Ascending aorta (tissue), 2 donors: ENCODE measurements around the gene RHBG. TPM values are rescaled to one million over a fixed set of nuclear protein-coding genes. Genes with fewer than 3 reads are reported as not detected.

Experiments used
- DNase-seq, 2 donors: peaks; one replicate each; pipeline ENCODE4 v3.0.0-alpha.2; 2019; ENCODE audit warnings: low spot score in 2 of 2
- H3K27ac ChIP-seq, 2 donors: fragments of 200-600 bp; sonication (generic); one replicate each; pipeline ENCODE4 v1.5.1; 2016 to 2017; ENCODE audit warnings: mild to moderate bottlenecking in 1 of 2
- H3K27me3 ChIP-seq: fragments of 200-600 bp; sonication (generic); one replicate; pipeline ENCODE4 v1.5.1; 2017
- H3K36me3 ChIP-seq, 2 donors: fragments of 200-600 bp; sonication (generic); one replicate each; pipeline ENCODE4 v1.5.1; 2016
- H3K4me1 ChIP-seq, 2 donors: fragments of 200-600 bp; sonication (generic); one replicate each; pipeline ENCODE4 v1.5.1; 2016 to 2017; ENCODE audit warnings: mild to moderate bottlenecking in 1 of 2
- H3K4me3 ChIP-seq, 2 donors: fragments of 200-600 bp; sonication (generic); one replicate each; pipeline ENCODE4 v1.5.1; 2016 to 2017; ENCODE audit warnings: mild to moderate bottlenecking in 1 of 2
- H3K9me3 ChIP-seq, 2 donors: fragments of 200-600 bp; sonication (generic); one replicate each; pipeline ENCODE4 v1.5.1; 2016
- intact Hi-C: fragments of 100-400 bp; cut with DNase I; formaldehyde crosslinking; loops from one replicate; pipeline ENCODE4 v1.15.1; 2023
- total RNA-seq: library from RNA; depleted of rRNA; stranded (reverse); fragments of >200 nt; gene quantifications from one replicate; pipeline ENCODE4 v1.1.0, GENCODE V29; 2016
- TF ChIP-seq, protein P1 (sequence below), 3 experiments: fragments of 200-600 bp in 2 of 3; fragments of 450-650 bp in 1 of 3; sonication (generic) in 2 of 3; IDR thresholded peaks; one replicate each; pipeline ENCODE4 v1.5.1; 2016 to 2019; ENCODE audit warnings: antibody characterized with exemption in 3 of 3, mild to moderate bottlenecking in 1 of 3, moderate library complexity in 1 of 3

Gene RHBG
- total RNA-seq, 1 donor from 2014 or later = not detected

DNA sequence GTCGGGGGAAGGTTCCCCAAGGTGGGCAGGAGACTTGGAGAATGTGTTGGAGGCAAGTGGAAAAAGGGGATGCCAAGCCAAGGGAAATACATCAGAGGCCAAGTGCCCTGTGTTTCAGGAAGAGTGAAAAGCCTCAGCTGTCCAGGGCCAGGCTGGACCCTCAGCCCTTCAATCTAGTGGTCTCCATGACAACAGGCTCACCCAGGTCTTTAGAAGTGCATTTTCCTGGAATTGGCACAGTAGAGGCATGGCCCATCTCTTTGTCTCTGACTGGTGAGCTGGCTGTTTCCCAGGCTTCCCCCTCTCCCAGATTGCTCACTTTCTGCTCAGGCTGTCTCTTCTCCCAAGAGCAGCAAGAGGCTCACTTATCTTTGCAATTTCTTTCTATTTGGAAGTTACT, 10.4 kb upstream of the RHBG start:
- intact Hi-C loops = no loop called here

DNA sequence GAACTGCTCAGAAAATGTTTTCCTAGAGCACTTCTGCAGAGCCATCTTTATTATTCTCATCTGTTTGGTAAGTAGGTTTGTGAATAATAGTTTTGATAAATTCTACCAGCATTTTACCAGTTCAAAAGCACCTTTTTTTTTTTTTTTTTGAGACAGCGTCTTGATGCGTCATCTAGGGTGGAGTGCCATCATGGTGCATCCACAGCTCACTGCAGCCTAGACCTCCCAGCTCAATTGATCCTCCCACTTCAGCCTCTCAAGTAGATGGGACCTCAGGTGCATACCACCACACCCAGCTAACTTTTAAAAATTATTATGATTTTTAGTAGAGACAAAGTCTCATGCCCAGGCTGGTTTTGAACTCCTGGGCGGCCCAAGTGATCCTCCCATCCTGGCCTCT, 9.8 kb upstream of the RHBG start:
- Histone ChIP-seq H3K4me3 (no peak overlapping the region), H3K9me3 (no peaks in the 10 kb centered on the region), H3K36me3 (no peaks in the 10 kb centered on the region), H3K4me1 (no peaks in the 10 kb centered on the region), H3K27ac (no peak overlapping the region), H3K27me3 (no peaks in the 10 kb centered on the region)
- intact Hi-C loops = no loop called here
- DNase-seq = no peak
- TF ChIP-seq, protein P1, sequence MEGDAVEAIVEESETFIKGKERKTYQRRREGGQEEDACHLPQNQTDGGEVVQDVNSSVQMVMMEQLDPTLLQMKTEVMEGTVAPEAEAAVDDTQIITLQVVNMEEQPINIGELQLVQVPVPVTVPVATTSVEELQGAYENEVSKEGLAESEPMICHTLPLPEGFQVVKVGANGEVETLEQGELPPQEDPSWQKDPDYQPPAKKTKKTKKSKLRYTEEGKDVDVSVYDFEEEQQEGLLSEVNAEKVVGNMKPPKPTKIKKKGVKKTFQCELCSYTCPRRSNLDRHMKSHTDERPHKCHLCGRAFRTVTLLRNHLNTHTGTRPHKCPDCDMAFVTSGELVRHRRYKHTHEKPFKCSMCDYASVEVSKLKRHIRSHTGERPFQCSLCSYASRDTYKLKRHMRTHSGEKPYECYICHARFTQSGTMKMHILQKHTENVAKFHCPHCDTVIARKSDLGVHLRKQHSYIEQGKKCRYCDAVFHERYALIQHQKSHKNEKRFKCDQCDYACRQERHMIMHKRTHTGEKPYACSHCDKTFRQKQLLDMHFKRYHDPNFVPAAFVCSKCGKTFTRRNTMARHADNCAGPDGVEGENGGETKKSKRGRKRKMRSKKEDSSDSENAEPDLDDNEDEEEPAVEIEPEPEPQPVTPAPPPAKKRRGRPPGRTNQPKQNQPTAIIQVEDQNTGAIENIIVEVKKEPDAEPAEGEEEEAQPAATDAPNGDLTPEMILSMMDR (IDR thresholded peaks at IDR 0.05) = no peak

More for the DNA sequence above, 10.4 kb upstream of the RHBG start:
- TF ChIP-seq, protein P1 (IDR thresholded peaks at IDR 0.05) = no peak
- DNase-seq = no peak
- H3K9me3 ChIP-seq = no peaks in the 10 kb centered on the region
- no peaks in the 10 kb centered on the region for H3K4me1 ChIP-seq
- H3K27ac ChIP-seq = no peak overlapping the region
- no peaks in the 10 kb centered on the region for H3K27me3 ChIP-seq
- no peaks in the 10 kb centered on the region for H3K36me3 ChIP-seq
- H3K4me3 ChIP-seq = no peak overlapping the region

DNA sequence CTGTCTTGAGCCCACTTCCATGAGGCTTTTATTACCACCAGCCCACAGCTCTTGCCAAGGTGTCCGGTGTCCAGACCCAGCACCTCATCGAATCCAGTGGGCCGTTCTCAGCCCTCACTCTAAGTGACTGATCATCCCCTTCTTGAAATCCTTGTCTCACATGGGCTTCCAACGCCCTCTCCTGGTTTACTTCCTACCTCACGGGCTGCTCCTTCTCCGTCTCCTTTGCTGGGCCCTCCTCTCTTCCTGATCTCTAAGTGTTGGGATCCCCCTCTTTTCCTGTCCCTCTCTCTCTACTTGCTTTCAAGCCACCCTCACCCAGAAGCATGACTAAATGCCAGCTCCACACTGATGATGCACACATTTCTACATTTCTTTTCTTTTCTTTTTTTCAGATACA, 9.0 kb upstream of the RHBG start:
- DNase-seq = no peak
- no peaks in the 10 kb centered on the region for H3K4me1 ChIP-seq
- no peak overlapping the region for H3K4me3 ChIP-seq
- no peak overlapping the region for H3K27ac ChIP-seq
- TF ChIP-seq, protein P1 (IDR thresholded peaks at IDR 0.05) = no peak
- no peaks in the 10 kb centered on the region for H3K9me3 ChIP-seq
- H3K36me3 ChIP-seq = no peaks in the 10 kb centered on the region
- H3K27me3 ChIP-seq = no peaks in the 10 kb centered on the region
- intact Hi-C loops = no loop called here

DNA sequence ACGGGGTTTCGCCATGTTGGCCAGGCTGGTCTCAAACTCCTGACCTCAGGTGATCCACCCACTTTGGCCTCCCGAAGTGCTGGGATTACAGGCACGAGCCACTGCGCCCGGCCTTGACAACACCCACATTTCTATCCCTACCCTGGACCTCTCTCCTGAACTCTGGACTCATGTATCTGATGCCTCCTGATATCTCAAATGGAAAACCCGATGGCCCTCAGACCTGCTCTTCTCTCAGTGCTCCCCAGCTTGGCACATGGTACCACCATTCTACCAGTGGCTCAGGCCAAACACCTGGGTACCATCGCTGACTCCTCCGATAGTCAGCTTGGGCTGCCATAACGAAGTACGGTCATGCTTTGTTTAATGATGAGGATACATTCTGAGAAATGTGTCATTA, 8.5 kb upstream of the RHBG start:
- TF ChIP-seq, protein P1 (IDR thresholded peaks at IDR 0.05) = no peak
- no peaks in the 10 kb centered on the region for H3K36me3 ChIP-seq
- H3K27me3 ChIP-seq = no peaks in the 10 kb centered on the region
- no peaks in the 10 kb centered on the region for H3K9me3 ChIP-seq
- intact Hi-C loops = no loop called here
- H3K27ac ChIP-seq = no peak overlapping the region
- DNase-seq = no peak
- H3K4me3 ChIP-seq = no peak overlapping the region
- no peaks in the 10 kb centered on the region for H3K4me1 ChIP-seq

DNA sequence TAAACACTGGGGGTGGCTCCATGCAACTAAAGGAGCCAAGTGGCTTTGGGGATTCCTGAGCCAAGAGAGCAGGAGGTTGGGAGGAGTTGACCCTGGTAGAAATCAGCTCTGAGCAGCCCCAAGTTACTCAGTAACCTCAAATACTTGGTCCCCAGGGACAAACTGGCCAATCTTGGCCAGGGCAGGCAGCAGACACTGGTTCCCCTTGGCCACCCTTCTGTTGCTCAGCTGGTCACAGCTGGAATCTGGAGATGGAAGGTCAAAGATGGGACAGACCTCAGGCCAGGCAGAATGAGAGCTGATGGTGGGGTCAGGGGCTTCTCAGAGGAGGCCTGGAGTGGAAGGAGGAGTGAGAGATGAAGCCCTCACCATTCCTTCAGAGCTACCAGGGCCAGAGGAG, 3.3 kb upstream of the RHBG start:
- Histone ChIP-seq H3K9me3 (no peaks in the 10 kb centered on the region), H3K4me1 (peaks cover 0 to 5% of the 10 kb centered on the region in 2 donors), H3K27ac (no peak overlapping the region), H3K27me3 (no peaks in the 10 kb centered on the region), H3K4me3 (no peak overlapping the region), H3K36me3 (no peaks in the 10 kb centered on the region)
- intact Hi-C loops = no loop called here
- DNase-seq = no peak
- TF ChIP-seq, protein P1 (IDR thresholded peaks at IDR 0.05) = no peak
